ENCODE data around the gene CBX6.
A peak's percentile ranks its signal among the peaks of the same experiment; 100 is the strongest.

Gene CBX6

DNA sequence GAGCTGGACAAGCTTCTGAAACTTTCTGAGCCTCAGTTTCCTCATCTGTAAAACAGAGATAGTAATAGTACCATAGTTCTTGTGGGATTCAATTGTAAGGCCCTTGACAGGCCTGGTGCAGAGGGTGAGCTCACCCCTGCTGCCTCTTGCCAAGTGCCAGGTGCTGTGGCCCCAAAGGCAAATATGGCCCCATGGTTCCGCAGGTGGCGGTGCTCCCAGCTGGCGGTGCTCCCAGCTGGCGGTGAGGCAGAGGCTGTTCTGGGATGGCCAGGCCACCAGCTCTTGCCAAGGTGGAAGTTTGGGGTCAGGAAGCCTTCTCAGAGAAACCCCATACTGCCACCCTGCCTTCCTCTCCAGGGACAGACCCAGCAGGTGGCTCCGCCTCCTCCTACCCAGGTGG lies 37.0 kb downstream of the CBX6 start:
- DNase-seq: no peak

GRCh38 chr22:38834215-38834953 lies 37.6 kb downstream of the CBX6 start:
- no peak for DNase-seq

- DNase-seq: no peak
These were observed 39.0 kb downstream of the CBX6 start for GRCh38 chr22:38833061-38833460.

DNA sequence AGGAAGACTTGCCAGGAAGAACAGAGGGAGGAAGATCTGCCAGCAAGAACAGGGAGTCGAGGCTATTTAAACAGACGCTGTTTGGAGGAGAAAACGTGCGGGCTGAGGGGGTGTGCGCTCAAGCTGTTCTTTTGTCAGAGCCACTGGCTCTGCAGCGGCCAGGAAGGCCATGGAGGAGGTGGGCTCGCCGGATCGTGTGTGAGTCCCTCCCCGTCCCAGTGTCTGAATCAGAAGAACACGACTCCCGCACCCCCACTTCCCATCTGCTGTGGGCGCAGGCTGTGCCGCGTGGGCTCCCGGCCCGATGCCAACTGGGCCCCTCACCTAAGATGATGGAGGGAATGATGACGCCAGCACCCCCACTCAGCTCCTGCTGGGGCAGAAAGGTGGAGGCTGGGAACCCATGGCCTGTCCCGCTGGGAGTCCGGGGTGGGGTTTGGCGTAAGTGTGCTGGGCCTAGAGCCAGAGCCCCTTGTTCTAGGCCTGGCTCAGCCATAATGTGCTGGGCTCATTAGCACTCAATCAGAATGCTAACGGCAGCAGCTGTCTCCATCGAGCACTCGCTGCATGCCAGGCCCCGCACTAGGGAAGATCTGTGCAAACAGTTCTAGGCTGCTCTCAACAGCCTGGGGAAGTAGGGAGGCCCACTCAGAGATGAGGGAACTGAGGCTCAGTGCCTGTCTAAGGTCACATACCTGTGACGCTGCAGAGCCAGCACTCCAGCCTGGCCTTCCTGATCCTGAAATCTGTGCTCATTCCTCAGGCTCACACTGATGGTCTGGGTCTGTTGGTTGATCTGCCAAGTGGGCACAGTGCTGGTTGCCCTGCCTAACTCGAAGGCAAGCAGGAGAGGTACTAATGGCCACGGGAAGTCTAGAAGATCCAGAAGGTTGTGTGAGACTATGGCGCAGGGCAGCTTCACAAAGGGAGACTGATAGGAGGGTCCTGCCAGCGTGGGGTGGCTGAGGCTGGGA lies 39.7 kb downstream of the CBX6 start:
- peak; percentile 15 for DNase-seq

- no peak for DNase-seq
These were observed 40.7 kb downstream of the CBX6 start for GRCh38 chr22:38831166-38831945.

DNA sequence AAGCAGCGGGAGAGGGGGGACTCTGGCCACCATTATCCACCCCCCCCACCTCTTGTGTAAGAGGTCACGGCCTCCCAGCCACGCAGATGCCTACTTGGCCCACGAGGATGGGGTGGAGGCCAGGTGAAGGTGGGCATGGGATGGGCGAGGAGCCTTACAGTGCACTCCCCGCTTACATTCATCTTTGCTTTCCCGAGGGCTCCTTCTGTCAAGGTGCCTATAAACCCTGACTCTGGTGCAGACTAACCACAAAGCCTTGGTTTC lies 41.2 kb downstream of the CBX6 start:
- no peak for DNase-seq

DNA sequence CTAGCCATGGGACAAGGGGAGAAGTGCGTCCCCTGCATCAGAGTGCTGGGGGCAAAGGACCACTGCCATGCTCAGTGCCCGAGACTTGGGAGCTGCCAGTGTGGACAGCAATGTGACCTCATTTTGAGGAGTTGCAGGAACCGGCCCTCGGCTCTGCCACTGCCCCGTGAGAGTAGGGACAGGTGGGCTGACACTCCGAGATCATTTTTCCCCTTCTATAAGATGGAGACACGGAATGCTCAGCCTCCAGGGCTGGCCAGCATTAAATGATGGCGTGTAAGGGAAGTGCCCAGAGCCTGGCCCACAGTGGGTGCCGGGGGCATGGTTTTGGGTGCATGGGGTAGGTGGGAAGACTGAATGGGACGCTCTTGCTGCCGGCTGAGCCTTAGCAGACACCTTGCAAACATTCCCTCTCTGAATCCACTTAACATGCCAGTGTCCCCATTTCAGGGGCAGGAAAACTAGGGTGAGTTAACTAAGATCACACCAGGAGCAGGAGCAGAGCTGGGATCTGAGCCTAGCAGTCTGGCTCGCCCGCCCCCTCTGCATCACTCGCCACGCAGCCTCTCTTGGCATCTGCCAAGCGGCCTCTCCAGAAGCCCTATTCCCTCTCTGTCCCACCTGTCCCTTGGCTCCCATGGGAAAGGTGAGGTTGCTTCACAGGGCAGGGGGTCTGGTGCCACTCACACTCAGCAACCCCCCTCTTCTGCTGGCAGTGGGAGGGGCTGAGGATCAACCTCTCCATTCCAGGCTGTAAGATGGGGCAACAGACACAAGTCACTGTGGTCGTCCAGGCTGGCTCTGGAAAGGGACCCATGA lies 41.8 kb downstream of the CBX6 start:
- no peak for DNase-seq

DNA sequence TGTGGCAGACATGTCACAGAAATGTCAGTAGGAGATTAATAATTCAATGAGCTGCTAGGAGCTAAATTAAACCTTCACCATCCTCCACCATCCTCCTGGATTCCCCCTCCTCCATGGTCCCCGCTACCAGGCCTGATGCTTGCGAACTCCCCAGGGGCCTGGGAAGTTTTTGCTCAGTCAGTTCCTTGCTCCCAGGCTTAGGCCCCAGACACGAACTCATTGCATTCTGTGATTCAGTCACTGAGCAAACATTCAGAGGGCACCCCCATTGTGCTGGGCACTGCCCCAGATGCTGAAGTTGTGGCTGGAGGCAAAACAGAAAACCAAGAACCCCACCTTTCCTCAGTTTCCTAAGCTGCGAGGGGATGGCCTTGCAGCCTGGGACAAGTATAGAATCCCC lies 42.5 kb downstream of the CBX6 start:
- no peak for DNase-seq

DNA sequence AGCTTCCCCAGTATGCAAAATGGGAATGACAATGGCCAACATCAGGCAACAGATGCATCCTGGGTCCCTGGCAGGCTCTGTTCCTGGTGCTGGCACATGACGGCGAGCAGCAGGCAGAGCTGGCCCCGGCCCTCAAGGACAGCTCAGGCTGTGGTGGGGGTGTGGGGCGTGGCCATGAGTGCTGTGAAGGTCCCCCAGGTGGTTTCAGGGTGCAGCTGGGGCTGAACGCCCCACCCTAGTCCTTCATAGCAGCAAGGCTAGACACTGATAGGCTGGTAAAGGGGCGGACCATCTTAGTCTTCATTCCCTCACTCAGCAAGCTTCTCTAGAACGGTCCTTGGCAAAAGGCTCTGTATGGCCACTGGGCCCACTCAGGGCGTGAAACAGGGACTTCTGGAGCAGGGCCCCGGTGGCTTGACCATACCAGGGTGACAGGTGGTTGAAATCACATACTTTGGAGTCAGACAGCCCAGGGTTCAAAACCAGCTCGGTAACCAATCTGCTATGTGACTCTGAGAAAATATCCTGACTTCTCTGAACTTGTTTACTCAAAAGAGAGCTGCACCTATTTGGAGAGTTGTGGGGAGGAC lies 43.3 kb downstream of the CBX6 start:
- no peak for DNase-seq

DNA sequence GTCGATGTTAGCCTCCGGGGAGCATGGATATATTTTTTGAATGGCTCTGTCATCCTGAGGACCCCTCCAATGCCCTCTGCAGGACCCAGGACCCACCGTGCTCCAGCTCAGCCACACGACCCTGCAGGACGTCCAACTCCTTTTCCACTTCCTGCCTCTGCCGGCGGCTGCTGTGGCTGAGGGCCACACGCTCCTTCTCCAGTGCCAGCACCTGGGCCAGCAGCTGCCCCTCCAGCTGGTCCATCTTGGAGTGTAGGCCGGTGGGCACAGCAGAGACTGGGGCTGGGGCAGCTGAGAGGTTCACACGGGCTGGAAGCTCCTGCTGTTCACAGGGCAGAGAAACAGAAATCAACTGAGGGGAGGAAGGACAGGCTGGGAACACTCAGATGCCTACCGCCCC lies 43.8 kb downstream of the CBX6 start:
- DNase-seq: no peak

DNA sequence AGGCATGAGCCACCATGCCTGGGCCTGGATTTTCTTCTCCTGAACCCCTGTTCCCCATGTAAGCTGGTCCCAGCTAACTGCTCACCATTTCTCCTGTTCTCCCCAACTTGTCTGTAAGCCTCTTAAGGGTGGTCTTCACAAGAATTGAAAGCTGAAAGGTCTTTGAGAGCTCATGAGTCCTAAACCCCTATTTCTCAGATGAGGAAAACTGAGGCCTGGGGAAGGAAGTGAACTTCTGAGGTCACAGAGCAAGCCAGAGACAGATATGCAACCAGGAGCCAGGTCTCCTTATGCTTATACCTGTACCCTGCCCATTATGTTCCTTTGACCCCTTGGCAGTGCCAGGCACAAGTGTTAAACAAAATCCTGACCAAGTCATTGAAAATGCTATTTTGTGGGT lies 44.5 kb downstream of the CBX6 start:
- DNase-seq: no peak

DNA sequence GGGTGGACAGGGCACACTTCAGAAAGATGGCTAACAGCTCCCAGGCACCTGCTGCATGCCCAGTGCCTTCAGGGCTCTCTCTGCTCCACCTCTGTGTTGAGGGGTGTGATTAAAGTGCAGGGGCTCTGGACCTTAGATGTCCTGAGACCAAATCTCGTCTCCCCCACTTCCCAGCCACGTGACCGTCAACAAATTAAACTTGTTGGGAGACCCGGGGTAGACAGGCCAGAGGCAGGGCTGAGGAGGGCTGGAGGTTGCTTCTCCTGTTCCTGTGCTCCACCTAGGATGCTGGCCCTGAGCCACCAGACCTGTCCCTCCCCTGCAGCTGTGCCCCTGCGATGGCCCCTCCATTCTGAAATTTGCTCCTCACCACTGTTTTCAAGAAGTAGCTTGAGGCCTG lies 45.2 kb downstream of the CBX6 start:
- DNase-seq: no peak

GRCh38 chr22:38826386-38826785 lies 45.6 kb downstream of the CBX6 start:
- no peak for DNase-seq

DNA sequence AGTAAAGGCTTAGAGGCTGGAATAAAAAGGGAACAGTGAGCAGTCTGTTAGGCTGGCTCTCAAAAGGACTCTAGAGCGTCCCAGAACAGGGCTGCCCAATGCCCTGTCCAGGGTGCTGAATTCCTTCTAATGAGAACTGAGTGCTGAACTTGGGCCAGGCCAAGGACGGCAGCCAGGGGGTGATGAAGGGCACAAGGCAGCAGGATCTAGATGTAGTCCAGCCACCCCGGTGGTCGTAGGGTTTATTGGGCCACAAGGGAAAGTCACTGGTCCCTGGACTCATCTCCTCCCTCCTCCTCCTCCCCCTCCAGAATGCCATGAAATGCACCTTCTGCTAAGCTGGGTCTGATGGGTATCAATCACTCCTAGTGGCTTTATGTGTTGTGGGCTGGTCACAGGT lies 47.4 kb downstream of the CBX6 start:
- DNase-seq: no peak

DNA sequence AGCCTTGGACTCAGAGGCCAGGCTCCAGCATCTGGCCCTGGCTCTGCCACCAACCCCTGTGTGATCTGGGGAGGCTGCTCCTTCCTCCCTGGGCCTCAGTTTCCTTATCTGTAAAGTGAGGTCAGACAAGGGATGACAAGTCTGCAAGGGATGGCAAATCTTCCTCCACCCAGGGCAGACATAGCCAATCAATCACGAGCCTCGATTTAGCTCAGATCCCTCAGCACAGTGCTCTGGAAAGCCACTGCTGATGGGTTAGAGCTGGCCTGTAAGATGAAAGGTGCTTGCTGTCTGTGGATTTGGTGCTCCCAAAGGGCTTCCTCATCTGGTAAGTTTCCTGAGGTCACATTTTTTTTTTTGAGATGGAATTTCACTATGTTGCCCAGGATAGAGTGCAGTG lies 48.4 kb downstream of the CBX6 start:
- DNase-seq: no peak

DNA sequence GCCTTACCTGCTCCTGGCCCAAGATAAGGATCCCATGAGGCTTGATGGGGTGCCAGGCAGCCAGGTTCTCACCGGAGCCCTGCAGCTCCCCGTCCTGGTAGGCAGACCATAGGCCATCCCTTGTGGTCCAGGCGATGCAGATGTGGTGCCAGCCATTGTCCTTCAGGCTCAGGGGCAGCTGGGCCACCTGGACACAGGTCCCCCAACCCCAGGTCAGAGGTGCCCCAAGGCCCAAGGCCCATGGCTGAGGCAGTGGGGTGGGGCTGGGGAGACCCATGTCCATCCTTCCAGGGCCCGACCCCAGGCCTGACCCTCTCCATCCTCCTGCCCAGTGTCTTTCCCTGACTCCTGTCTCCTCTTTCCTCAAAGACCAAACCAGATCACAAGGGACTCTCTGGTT lies 48.9 kb downstream of the CBX6 start:
- DNase-seq: no peak

- DNase-seq: peak; percentile 60
These were observed 52.0 kb downstream of the CBX6 start for GRCh38 chr22:38820020-38820419.

DNA sequence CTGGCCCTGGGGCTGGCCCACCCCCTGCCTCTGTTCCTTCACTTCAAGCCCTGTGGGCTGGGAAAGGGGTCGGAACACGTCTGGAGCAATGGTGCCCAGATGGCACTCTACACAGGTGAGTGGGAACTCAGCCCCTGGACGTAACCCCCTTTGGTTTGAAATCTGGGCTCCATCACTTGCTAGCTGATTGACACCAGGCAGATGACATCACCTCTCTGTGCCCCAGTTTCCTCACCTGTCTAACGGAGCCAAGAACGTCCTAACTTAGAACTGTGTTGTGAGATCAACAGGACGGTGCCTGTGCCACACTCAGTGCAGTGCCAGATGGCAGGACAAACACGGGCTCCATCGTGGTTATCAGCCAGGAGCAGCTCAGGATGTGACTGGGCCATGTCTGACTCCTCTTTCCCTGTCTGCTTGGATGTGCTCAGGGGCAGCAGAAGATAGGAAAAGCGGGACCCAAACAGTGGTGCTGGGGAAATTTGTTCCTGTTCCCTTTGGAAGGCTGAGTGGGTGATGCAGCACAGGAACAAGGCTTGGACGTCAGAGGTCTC lies 52.6 kb downstream of the CBX6 start:
- DNase-seq: no peak

- no peak for DNase-seq
These were observed 54.8 kb downstream of the CBX6 start for GRCh38 chr22:38817196-38817595.

DNA sequence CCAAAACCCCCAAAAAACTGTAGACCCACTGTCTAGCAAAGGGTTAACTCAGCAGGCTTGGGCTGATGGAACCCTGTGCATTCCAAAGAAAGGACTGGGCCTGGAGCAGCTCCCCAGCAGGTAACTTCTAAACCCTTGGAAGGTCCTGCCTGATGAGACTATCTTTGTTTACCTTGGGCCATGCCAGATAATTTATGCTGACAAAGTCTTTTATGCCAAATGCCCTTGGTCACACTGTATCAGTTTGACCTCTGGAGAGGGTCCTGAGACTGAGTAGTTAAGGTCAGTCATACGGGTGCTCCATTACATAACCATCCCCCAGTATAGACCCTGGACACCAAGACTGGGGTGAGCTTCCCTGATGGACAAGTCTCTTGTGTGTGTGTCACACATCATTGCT lies 56.2 kb downstream of the CBX6 start:
- DNase-seq: no peak

All from DMS79 treated with DMSO at 0.1 percent for 48 hours (cell line).